ENCODE measurements around the gene HLA-DRA.

GRCh38 chr6:32413427-32414047 lies 26.1 kb upstream of the HLA-DRA start:
- TF ChIP-seq CTCF (IDR thresholded peaks at IDR 0.05; ENCODE audit: low read length) (peak; percentile 91), EZH2 (optimal IDR thresholded peaks at IDR 0.05; ENCODE audit: low read depth, low read length) (no peak), EZH2phosphoT487 (IDR thresholded peaks at IDR 0.05; ENCODE audit: low read length) (no peak)
